A549 (cell line): Measurements from ENCODE around the gene AHNAK2.

ENCODE experiments used
- HDAC2 ChIP-seq: fragments of 200-600 bp; sonication (generic); IDR thresholded peaks from 2 replicates; pipeline ENCODE4 v1.6.1; 2016
- TF ChIP-seq, protein P1 (sequence below): fragments of >200 bp; sonication (Bioruptor Twin); formaldehyde crosslinking; IDR thresholded peaks from 3 replicates; pipeline ENCODE4 v1.5.1; 2016
- TF ChIP-seq, protein P2 (sequence below): fragments of 200-600 bp; sonication (generic); IDR thresholded peaks from 2 replicates; pipeline ENCODE4 v1.6.1; 2016; ENCODE audit warnings: antibody characterized with exemption, mild to moderate bottlenecking, moderate library complexity

DNA sequence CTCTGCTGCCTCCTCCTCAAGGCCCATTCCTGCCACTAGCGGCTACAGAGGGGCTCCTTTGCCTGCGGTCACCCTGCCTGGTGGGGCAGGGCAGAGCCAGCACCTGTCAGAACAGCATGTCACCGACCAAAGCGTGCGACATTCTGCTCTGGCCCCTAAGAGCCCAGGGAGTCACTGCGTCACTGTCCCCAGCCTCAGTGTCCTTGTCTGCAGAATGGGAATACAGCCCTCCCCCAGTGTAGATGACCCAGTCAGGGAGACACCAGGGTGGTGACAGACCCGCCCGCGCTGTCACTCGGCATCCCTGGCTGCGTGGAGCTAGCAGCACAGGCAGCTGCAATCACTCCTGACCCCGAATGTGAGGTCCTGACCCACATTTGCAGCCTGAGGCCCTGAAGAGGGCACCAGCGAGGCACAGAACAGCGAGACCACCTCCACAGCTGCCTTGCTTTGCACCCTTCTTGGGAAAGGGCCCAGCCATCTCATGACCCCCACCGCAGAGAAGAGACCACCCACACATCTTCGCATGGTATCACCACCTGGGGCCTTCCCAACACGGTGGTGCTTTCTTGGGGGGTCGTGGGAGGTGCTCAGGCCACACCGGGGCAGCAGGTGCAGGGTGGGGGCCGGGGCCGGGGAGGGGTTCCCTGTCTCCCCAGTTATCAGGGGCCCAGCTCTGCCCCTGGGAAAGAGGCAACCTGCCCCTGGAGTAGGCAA lies 2.5 kb downstream of the AHNAK2 start:
- TF ChIP-seq, protein P1, sequence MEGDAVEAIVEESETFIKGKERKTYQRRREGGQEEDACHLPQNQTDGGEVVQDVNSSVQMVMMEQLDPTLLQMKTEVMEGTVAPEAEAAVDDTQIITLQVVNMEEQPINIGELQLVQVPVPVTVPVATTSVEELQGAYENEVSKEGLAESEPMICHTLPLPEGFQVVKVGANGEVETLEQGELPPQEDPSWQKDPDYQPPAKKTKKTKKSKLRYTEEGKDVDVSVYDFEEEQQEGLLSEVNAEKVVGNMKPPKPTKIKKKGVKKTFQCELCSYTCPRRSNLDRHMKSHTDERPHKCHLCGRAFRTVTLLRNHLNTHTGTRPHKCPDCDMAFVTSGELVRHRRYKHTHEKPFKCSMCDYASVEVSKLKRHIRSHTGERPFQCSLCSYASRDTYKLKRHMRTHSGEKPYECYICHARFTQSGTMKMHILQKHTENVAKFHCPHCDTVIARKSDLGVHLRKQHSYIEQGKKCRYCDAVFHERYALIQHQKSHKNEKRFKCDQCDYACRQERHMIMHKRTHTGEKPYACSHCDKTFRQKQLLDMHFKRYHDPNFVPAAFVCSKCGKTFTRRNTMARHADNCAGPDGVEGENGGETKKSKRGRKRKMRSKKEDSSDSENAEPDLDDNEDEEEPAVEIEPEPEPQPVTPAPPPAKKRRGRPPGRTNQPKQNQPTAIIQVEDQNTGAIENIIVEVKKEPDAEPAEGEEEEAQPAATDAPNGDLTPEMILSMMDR, result no peak
- TF ChIP-seq HDAC2, result no peak
- TF ChIP-seq, protein P2, sequence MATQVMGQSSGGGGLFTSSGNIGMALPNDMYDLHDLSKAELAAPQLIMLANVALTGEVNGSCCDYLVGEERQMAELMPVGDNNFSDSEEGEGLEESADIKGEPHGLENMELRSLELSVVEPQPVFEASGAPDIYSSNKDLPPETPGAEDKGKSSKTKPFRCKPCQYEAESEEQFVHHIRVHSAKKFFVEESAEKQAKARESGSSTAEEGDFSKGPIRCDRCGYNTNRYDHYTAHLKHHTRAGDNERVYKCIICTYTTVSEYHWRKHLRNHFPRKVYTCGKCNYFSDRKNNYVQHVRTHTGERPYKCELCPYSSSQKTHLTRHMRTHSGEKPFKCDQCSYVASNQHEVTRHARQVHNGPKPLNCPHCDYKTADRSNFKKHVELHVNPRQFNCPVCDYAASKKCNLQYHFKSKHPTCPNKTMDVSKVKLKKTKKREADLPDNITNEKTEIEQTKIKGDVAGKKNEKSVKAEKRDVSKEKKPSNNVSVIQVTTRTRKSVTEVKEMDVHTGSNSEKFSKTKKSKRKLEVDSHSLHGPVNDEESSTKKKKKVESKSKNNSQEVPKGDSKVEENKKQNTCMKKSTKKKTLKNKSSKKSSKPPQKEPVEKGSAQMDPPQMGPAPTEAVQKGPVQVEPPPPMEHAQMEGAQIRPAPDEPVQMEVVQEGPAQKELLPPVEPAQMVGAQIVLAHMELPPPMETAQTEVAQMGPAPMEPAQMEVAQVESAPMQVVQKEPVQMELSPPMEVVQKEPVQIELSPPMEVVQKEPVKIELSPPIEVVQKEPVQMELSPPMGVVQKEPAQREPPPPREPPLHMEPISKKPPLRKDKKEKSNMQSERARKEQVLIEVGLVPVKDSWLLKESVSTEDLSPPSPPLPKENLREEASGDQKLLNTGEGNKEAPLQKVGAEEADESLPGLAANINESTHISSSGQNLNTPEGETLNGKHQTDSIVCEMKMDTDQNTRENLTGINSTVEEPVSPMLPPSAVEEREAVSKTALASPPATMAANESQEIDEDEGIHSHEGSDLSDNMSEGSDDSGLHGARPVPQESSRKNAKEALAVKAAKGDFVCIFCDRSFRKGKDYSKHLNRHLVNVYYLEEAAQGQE, result no peak
